Occipital lobe (tissue), 2 donors: ENCODE measurements around the gene EEF1E1. TPM values are rescaled to one million over a fixed set of nuclear protein-coding genes. Genes with fewer than 3 reads are reported as not detected.
"Not testable (repeated sequence)": the region's sequence is repeated elsewhere in the genome, so short reads cannot be mapped to it uniquely, and the experiment has no call there.

Experiments used
- DNase-seq: peaks from one replicate; lab custom pipeline; 2025; lab: John Stamatoyannopoulos, UW
- total RNA-seq: library from RNA; depleted of rRNA; stranded (reverse); fragments of >200 nt; gene quantifications from one replicate; pipeline ENCODE4 v1.2.3, GENCODE V29; 2014

EEF1E1 gene
- total RNA-seq, 1 donor from 2014 or later = 24.0 TPM

GRCh38 chr6:8063761-8064637 is 38.3 kb downstream of the EEF1E1 start, which contains the start of gene BLOC1S5:
TSS of gene BLOC1S5 (minus strand) at chr6:8064389. CDS start at chr6:8064376, 13 bp downstream.
- peak; percentile 95 for DNase-seq

GRCh38 chr6:8061736-8062135 is 40.6 kb downstream of the EEF1E1 start:
- DNase-seq = no peak

- no peak for DNase-seq
Measured at GRCh38 chr6:8060346-8060745, 42.0 kb downstream of the EEF1E1 start.

GRCh38 chr6:8059129-8059528 is 43.2 kb downstream of the EEF1E1 start:
- no peak for DNase-seq

GRCh38 chr6:8057793-8058192 is 44.6 kb downstream of the EEF1E1 start:
- no peak for DNase-seq

- no peak for DNase-seq
Measured at GRCh38 chr6:8057263-8057662, 45.1 kb downstream of the EEF1E1 start.

GRCh38 chr6:8054276-8054675 is 48.1 kb downstream of the EEF1E1 start:
- DNase-seq = no peak

GRCh38 chr6:8047541-8048292 is 54.6 kb downstream of the EEF1E1 start:
- DNase-seq = no peak

GRCh38 chr6:8045769-8046168 is 56.6 kb downstream of the EEF1E1 start:
- not testable (repeated sequence) for DNase-seq

- DNase-seq = no peak
Measured at GRCh38 chr6:8043221-8043620, 59.1 kb downstream of the EEF1E1 start.

- DNase-seq = no peak
Measured at GRCh38 chr6:8041913-8042583, 60.3 kb downstream of the EEF1E1 start.

- not testable (repeated sequence) for DNase-seq
Measured at GRCh38 chr6:8034107-8034506, 68.2 kb downstream of the EEF1E1 start.

GRCh38 chr6:8030920-8031319 is 71.4 kb downstream of the EEF1E1 start:
- DNase-seq = no peak

Other genes starting within 250 kb of the EEF1E1 start
- 35.2 TPM for gene TXNDC5, start 191.8 kb downstream of the EEF1E1 start, total RNA-seq
- 21.2 TPM for gene BLOC1S5, start 38.2 kb downstream of the EEF1E1 start, total RNA-seq